Measurements from ENCODE around the gene INPP4A.

- TF ChIP-seq REST (IDR thresholded peaks at IDR 0.05; ENCODE audit: low read depth, low read length): no peak
- TF ChIP-seq CTCF (IDR thresholded peaks at IDR 0.05): no peak
Observed at GRCh38 chr2:98517636-98518035, 73.0 kb downstream of the INPP4A start.

All from SK-N-SH (cell line).